ENCODE measurements around the gene LRRC34. TPM values are rescaled to one million over a fixed set of nuclear protein-coding genes. Genes with fewer than 3 reads are reported as not detected.
A peak's percentile ranks its signal among the peaks of the same experiment; 100 is the strongest.

The LRRC34 gene
- polyA plus RNA-seq, 2 of the 4 experiments (the other 2 are of a cell fraction): not detected

DNA sequence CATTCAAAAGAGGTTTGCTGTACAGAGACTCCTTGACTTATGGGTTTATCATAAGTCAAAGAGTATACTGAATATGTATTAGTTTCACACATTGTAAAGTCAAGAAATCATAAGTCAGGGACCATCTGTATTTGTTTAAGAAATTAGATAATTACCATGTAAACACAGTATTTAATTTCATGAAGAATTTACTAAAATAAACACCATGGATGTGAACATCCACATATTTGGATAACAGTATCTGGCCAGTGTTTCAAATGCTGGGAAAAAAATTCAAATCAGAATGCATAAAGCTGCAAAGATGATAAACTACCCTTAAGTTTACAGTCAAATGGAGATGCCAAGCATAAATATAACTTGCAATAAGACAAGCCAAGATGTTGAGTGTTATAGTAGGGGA lies 22.5 kb downstream of the LRRC34 start (continued):
- TF ChIP-seq, protein P1, sequence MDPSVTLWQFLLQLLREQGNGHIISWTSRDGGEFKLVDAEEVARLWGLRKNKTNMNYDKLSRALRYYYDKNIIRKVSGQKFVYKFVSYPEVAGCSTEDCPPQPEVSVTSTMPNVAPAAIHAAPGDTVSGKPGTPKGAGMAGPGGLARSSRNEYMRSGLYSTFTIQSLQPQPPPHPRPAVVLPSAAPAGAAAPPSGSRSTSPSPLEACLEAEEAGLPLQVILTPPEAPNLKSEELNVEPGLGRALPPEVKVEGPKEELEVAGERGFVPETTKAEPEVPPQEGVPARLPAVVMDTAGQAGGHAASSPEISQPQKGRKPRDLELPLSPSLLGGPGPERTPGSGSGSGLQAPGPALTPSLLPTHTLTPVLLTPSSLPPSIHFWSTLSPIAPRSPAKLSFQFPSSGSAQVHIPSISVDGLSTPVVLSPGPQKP (IDR thresholded peaks at IDR 0.05; ENCODE audit: low read depth, low read length): no peak

DNA sequence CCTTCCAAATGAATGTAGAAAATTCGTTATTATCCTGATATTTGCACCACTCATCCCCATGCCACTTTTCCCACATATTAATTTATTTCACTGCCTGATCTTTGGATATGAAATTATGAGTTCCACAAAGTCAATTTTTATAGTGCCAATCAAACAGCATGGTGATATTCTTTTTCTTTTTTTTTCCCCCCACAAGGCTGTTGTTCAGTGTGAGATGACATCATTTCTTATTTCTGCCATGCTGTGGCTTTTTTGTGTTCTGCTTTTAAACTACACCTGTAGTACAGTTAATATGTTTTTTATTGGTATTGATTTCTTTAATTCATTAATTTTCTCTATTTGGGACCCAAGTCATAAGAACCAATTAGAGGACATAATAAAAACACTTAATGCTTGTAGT lies 24.9 kb downstream of the LRRC34 start:
- Histone ChIP-seq H3K4me2 (no peak overlapping the region), H3K4me1 (no peaks in the 10 kb centered on the region), H3K4me3 (no peak overlapping the region), H3K9me3 (no peaks in the 10 kb centered on the region), H3K27ac (no peak overlapping the region)
- WGBS (ENCODE audit: missing lambda C conversion rate): 97% methylated on average over 1 of the region's 1 CpG
- no peak for DNase-seq (ENCODE audit: low read depth in 1 of 2, low spot score in 1 of 2)
- POLR2A ChIA-PET: no interaction called here
- CTCF ChIA-PET: no interaction called here
- no peak for ATAC-seq
- TF ChIP-seq ZSCAN20 (CRISPR knock-in tag; IDR thresholded peaks at IDR 0.05) (no peak), HDAC2 (IDR thresholded peaks at IDR 0.05) (no peak), FOSB (CRISPR knock-in tag; IDR thresholded peaks at IDR 0.05) (no peak), ESRRA (IDR thresholded peaks at IDR 0.05; ENCODE audit: borderline replicate concordance, low read length) (no peak)
- TF ChIP-seq, protein P1 (IDR thresholded peaks at IDR 0.05; ENCODE audit: low read depth, low read length): no peak
- FAIRE-seq: no peak

DNA sequence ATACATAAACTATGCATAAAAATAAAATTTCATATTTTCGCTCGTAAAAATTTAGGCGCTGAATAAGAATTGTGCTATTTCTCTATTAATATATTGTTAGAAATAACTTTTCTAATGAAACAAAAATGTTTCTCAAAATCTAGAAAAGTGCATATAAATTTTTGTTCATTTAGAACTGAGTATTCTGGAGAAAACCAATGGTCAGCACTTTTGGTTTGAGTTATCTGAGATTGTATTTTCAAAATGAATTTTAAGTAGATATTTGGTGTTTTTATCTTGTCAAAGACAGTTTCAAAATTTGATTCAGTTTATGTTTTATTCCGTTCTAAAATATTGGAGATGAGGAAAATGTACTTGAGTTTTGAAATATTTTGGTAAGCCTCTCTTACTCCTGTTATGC lies 25.6 kb downstream of the LRRC34 start:
- no peaks in the 10 kb centered on the region for H3K9me3 ChIP-seq
- 95% methylated on average over 4 of the region's 4 CpGs for WGBS (ENCODE audit: missing lambda C conversion rate)
- ATAC-seq (no peak), DNase-seq (ENCODE audit: low read depth in 1 of 2, low spot score in 1 of 2) (no peak), FAIRE-seq (no peak)
- no peak overlapping the region for H3K27ac ChIP-seq
- TF ChIP-seq MAFK (IDR thresholded peaks at IDR 0.05; ENCODE audit: partially characterized antibody) (peak; percentile 61), POLR2A (IDR thresholded peaks at IDR 0.05; ENCODE audit: low read length) (no peak)
- no peaks in the 10 kb centered on the region for H3K4me1 ChIP-seq
- H3K4me2 ChIP-seq: no peak overlapping the region
- no peak overlapping the region for H3K4me3 ChIP-seq
- CTCF ChIA-PET: no interaction called here
- POLR2A ChIA-PET: no interaction called here

DNA sequence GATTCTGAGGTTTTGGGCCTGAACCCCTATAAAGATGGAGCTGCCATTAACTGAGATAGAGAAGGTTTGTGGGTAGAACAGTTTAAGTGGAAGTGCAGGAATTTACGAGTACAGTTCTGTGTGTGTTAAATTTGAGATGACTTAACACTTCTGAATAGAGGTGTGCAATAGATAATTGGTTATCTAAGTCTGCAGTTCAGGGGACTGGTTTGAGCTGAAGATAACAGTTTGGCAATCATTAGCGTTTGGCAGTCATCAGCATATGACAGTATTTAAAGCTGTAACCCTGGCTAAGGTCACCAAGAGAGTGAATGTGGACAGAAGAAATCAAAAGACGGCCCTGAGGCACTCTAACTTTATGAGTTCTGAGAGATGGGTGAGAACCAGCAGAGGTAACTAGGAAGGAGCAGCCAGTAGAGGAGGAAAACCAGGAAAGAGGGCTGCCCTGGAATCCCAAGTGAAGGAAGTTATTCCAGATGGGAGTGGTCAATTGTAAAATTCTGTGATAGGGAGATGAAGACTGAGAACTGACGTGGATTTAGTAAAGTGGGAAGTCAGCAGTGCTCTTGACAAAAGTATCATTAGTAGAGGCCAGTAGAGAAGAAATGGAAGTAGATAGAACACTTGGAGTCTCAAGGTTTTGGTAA lies 31.4 kb downstream of the LRRC34 start:
- H3K9me3 ChIP-seq: no peaks in the 10 kb centered on the region
- no peak overlapping the region for H3K27ac ChIP-seq
- POLR2A ChIA-PET: no interaction called here
- CTCF ChIA-PET: no interaction called here
- ATAC-seq (no peak), DNase-seq (ENCODE audit: low read depth in 1 of 2, low spot score in 1 of 2) (no peak), FAIRE-seq (no peak)
- no peak overlapping the region for H3K4me3 ChIP-seq
- no peaks in the 10 kb centered on the region for H3K4me1 ChIP-seq
- no peak for TF ChIP-seq SMC3 (IDR thresholded peaks at IDR 0.05)
- TF ChIP-seq RAD21 (conservative IDR thresholded peaks at IDR 0.05 in 1 of 2, IDR thresholded peaks at IDR 0.05 in 1 of 2): no peak
- TF ChIP-seq ZFP36 (IDR thresholded peaks at IDR 0.05; ENCODE audit: borderline replicate concordance, partially characterized antibody): no peak
- 92% methylated on average over 4 of the region's 4 CpGs for whole genome bisulfite sequencing (ENCODE audit: missing lambda C conversion rate)
- H3K4me2 ChIP-seq: no peak overlapping the region

DNA sequence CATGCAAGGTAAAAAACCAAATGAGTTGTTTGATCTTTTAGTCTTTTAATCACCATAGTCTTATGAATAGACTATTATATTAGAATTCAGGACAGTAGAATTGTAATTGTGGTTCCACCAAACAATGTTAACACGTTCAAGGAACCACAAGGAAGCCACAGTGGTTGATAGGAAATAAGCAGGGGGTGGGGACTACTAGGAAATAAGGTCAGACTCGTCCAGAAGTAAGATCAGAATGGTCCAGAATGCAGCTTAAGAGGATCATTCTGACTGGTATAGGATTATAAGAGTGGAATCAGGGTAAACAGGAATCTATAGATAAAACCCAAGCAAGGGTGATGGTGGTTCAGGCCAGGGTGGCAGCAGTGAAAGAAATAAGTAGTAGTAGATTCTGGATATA lies 32.0 kb downstream of the LRRC34 start:
- FAIRE-seq (no peak), DNase-seq (ENCODE audit: low read depth in 1 of 2, low spot score in 1 of 2) (no peak), ATAC-seq (no peak)
- H3K4me1 ChIP-seq: no peaks in the 10 kb centered on the region; the same call in 2 of the 3 replicates
- no peak overlapping the region for H3K4me2 ChIP-seq
- 77% methylated on average over 2 of the region's 2 CpGs for WGBS (ENCODE audit: missing lambda C conversion rate)
- H3K4me3 ChIP-seq: no peak overlapping the region
- ChIA-PET POLR2A (no interaction called here), CTCF (interaction anchor here (1.0 kb wide), 1 partner anchor 10 kb away, joined by 3 read pairs; no protein-coding TSS in a partner anchor)
- H3K9me3 ChIP-seq: no peaks in the 10 kb centered on the region
- H3K27ac ChIP-seq: no peak overlapping the region
- no peak for TF ChIP-seq TP53 (CRISPR knock-in tag; IDR thresholded peaks at IDR 0.05)
- TF ChIP-seq CHD4 (IDR thresholded peaks at IDR 0.05; ENCODE audit: borderline replicate concordance): no peak
- no peak for TF ChIP-seq ZC3H11A (IDR thresholded peaks at IDR 0.05)
- TF ChIP-seq ESRRA (IDR thresholded peaks at IDR 0.05; ENCODE audit: borderline replicate concordance, low read length): no peak
- no peak for TF ChIP-seq EHMT2 (IDR thresholded peaks at IDR 0.05; ENCODE audit: low read depth)
- TF ChIP-seq FOXS1 (CRISPR knock-in tag; IDR thresholded peaks at IDR 0.05): no peak
- TF ChIP-seq HOXB5 (CRISPR knock-in tag; IDR thresholded peaks at IDR 0.05): no peak
- no peak for TF ChIP-seq RFX5 (IDR thresholded peaks at IDR 0.05)
- TF ChIP-seq BHLHE40 (IDR thresholded peaks at IDR 0.05; ENCODE audit: low read depth, low read length): no peak
- TF ChIP-seq JUN (IDR thresholded peaks at IDR 0.05): no peak
- no peak for TF ChIP-seq MAZ (IDR thresholded peaks at IDR 0.05; ENCODE audit: borderline replicate concordance, low read depth, low read length)
- TF ChIP-seq KDM5A (IDR thresholded peaks at IDR 0.05): no peak
- TF ChIP-seq EHF (CRISPR knock-in tag; IDR thresholded peaks at IDR 0.05): no peak
- TF ChIP-seq JUNB (IDR thresholded peaks at IDR 0.05): no peak
- no peak for TF ChIP-seq NR3C1 (IDR thresholded peaks at IDR 0.05)
- TF ChIP-seq, protein P2, sequence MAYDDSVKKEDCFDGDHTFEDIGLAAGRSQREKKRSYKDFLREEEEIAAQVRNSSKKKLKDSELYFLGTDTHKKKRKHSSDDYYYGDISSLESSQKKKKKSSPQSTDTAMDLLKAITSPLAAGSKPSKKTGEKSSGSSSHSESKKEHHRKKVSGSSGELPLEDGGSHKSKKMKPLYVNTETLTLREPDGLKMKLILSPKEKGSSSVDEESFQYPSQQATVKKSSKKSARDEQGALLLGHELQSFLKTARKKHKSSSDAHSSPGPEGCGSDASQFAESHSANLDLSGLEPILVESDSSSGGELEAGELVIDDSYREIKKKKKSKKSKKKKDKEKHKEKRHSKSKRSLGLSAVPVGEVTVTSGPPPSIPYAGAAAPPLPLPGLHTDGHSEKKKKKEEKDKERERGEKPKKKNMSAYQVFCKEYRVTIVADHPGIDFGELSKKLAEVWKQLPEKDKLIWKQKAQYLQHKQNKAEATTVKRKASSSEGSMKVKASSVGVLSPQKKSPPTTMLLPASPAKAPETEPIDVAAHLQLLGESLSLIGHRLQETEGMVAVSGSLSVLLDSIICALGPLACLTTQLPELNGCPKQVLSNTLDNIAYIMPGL (CRISPR knock-in tag; IDR thresholded peaks at IDR 0.05; ENCODE audit: borderline replicate concordance): no peak
- TF ChIP-seq, protein P3, sequence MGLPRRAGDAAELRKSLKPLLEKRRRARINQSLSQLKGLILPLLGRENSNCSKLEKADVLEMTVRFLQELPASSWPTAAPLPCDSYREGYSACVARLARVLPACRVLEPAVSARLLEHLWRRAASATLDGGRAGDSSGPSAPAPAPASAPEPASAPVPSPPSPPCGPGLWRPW (IDR thresholded peaks at IDR 0.05): no peak
